ENCODE measurements around the gene TPRX2. TPM values are rescaled to one million over a fixed set of nuclear protein-coding genes. Genes with fewer than 3 reads are reported as not detected.
"Not testable (repeated sequence)": the region's sequence is repeated elsewhere in the genome, so short reads cannot be mapped to it uniquely, and the experiment has no call there.

TPRX2 gene
- total RNA-seq, 4 donors from 2014 or later: not detected

GRCh38 chr19:47861630-47862029 lies 2.6 kb downstream of the TPRX2 start:
- 69 to 81% methylated on average over 2 to 3 of the region's 5 CpGs for WGBS, 2 donors
- H3K4me3 ChIP-seq: no peak overlapping the region
- DNase-seq: no peak
- H3K4me1 ChIP-seq: peaks cover 0 to 8% (median 0%) of the 10 kb centered on the region in 3 donors
- no peaks in the 10 kb centered on the region for H3K9me3 ChIP-seq
- H3K36me3 ChIP-seq: no peaks in the 10 kb centered on the region
- intact Hi-C loops (cut with DNase I): no loop called here
- no peak overlapping the region for H3K27ac ChIP-seq
- H3K27me3 ChIP-seq: peaks cover 0 to 37% (median 0%) of the 10 kb centered on the region in 4 donors
- TF ChIP-seq CTCF (IDR thresholded peaks at IDR 0.05): no peak
- TF ChIP-seq POLR2A (IDR thresholded peaks at IDR 0.05): no peak

- WGBS, 2 donors: 11 to 15% methylated on average over 10 to 12 of the region's 14 CpGs
- no peak for TF ChIP-seq POLR2A (IDR thresholded peaks at IDR 0.05)
- peak; percentile 65 to 89 (median 82) for TF ChIP-seq CTCF (IDR thresholded peaks at IDR 0.05)
- intact Hi-C loops (cut with DNase I): no loop called here
- H3K4me1 ChIP-seq: peaks cover 0 to 8% (median 0%) of the 10 kb centered on the region in 3 donors
- H3K27ac ChIP-seq: no peak overlapping the region
- H3K4me3 ChIP-seq: no peak overlapping the region
- no peaks in the 10 kb centered on the region for H3K9me3 ChIP-seq
- DNase-seq: peak; percentile 2
- H3K27me3 ChIP-seq: peaks cover 0 to 18% (median 0%) of the 10 kb centered on the region in 4 donors
- H3K36me3 ChIP-seq: no peaks in the 10 kb centered on the region
These were observed 4.5 kb downstream of the TPRX2 start for GRCh38 chr19:47863514-47863936.

- no peaks in the 10 kb centered on the region for H3K9me3 ChIP-seq
- no peak for DNase-seq
- H3K4me3 ChIP-seq: no peak overlapping the region
- H3K36me3 ChIP-seq: no peaks in the 10 kb centered on the region
- H3K27ac ChIP-seq: no peak overlapping the region
- H3K27me3 ChIP-seq: peaks cover 0 to 8% (median 0%) of the 10 kb centered on the region in 4 donors
- H3K4me1 ChIP-seq: peaks cover 0 to 8% (median 0%) of the 10 kb centered on the region in 3 donors
- intact Hi-C loops (cut with DNase I): no loop called here
- WGBS, 2 donors: 68 to 72% methylated on average over 9 to 10 of the region's 10 CpGs
- TF ChIP-seq CTCF (IDR thresholded peaks at IDR 0.05) (no peak), POLR2A (IDR thresholded peaks at IDR 0.05) (no peak)
These were observed 6.1 kb downstream of the TPRX2 start for GRCh38 chr19:47865166-47865565.

- whole genome bisulfite sequencing, 2 donors: 73 to 91% methylated on average over 4 of the region's 4 CpGs
- H3K27me3 ChIP-seq: peaks cover 0 to 51% (median 0%) of the 10 kb centered on the region in 4 donors
- no peaks in the 10 kb centered on the region for H3K36me3 ChIP-seq
- TF ChIP-seq CTCF (IDR thresholded peaks at IDR 0.05) (no peak), POLR2A (IDR thresholded peaks at IDR 0.05) (no peak)
- H3K27ac ChIP-seq: no peak overlapping the region
- DNase-seq: no peak
- H3K9me3 ChIP-seq: no peaks in the 10 kb centered on the region
- no peak overlapping the region for H3K4me3 ChIP-seq
- no peaks in the 10 kb centered on the region for H3K4me1 ChIP-seq
- intact Hi-C loops (cut with DNase I): no loop called here
These were observed 19.9 kb downstream of the TPRX2 start for GRCh38 chr19:47878906-47879305.

- H3K9me3 ChIP-seq; H3K36me3 ChIP-seq; H3K4me3 ChIP-seq; H3K27ac ChIP-seq; H3K4me1 ChIP-seq; DNase-seq; intact Hi-C loops (cut with DNase I): not testable (repeated sequence)
- WGBS, 2 donors: 59 to 71% methylated on average over 3 of the region's 4 CpGs
- peaks cover 0 to 46% (median 0%) of the 10 kb centered on the region in 4 donors for H3K27me3 ChIP-seq
These were observed 20.4 kb downstream of the TPRX2 start for GRCh38 chr19:47879385-47879784.

- 64% methylated on average over 5 of the region's 5 CpGs for WGBS, 2 donors
- no peak overlapping the region for H3K4me3 ChIP-seq
- no peaks in the 10 kb centered on the region for H3K4me1 ChIP-seq
- no peaks in the 10 kb centered on the region for H3K9me3 ChIP-seq
- no peaks in the 10 kb centered on the region for H3K36me3 ChIP-seq
- peaks cover 0 to 43% (median 0%) of the 10 kb centered on the region in 4 donors for H3K27me3 ChIP-seq
- no peak overlapping the region for H3K27ac ChIP-seq
- intact Hi-C loops (cut with DNase I): no loop called here
- no peak for TF ChIP-seq POLR2A (IDR thresholded peaks at IDR 0.05)
- no peak for TF ChIP-seq CTCF (IDR thresholded peaks at IDR 0.05)
- DNase-seq: no peak
These were observed 22.7 kb downstream of the TPRX2 start for GRCh38 chr19:47881757-47882156.
